Right lobe of liver (tissue), 6 donors: ENCODE results near the gene PGAP6. TPM values are rescaled to one million over a fixed set of nuclear protein-coding genes. Genes with fewer than 3 reads are reported as not detected.

ENCODE experiments used
- ATAC-seq, 4 donors: fragments of 200-7000 bp; cut with Tn5 transposase; one replicate each; pipeline ENCODE4 v1.9.1; 2020; ENCODE audit warnings: mild to moderate bottlenecking in 4 of 4, moderate library complexity in 4 of 4
- DNase-seq, 3 donors: peaks; one replicate each; pipeline ENCODE4 v3.0.0-alpha.2; 2020
- H3K27ac ChIP-seq, 3 donors: fragments of 200-600 bp; one replicate each; pipeline ENCODE4 v1.8.0; 2022
- H3K27me3 ChIP-seq, 2 donors: fragments of 200-600 bp; one replicate each; pipeline ENCODE4 v1.8.0; 2022
- H3K36me3 ChIP-seq, 4 donors: fragments of 200-600 bp; sonication (generic) in 1 of 4; one replicate each; pipeline versions ENCODE4 v1.5.1 to v1.8.0; 2017 to 2022; ENCODE audit warnings: control low read depth in 1 of 4
- H3K4me1 ChIP-seq, 4 donors: fragments of 200-600 bp; sonication (generic) in 1 of 4; one replicate each; pipeline versions ENCODE4 v1.5.1 to v1.8.0; 2017 to 2022; ENCODE audit warnings: control low read depth in 1 of 4
- H3K4me3 ChIP-seq, 3 donors: fragments of 200-600 bp; one replicate each; pipeline ENCODE4 v1.8.0; 2022
- H3K9me3 ChIP-seq, 4 donors: fragments of 200-600 bp; sonication (generic) in 1 of 4; one replicate each; pipeline versions ENCODE4 v1.5.1 to v1.8.0; 2017 to 2022; ENCODE audit warnings: control low read depth in 1 of 4
- CTCF ChIP-seq, 4 donors: fragments of 200-600 bp in 3 of 4; fragments of 450-650 bp in 1 of 4; IDR thresholded peaks; one replicate each; pipeline versions ENCODE4 v1.5.1 to v1.8.0; 2016 to 2022; ENCODE audit warnings: antibody characterized with exemption in 4 of 4, mild to moderate bottlenecking in 2 of 4
- POLR2A ChIP-seq: fragments of 450-650 bp; IDR thresholded peaks from one replicate; pipeline ENCODE4 v1.6.1; 2017; ENCODE audit warnings: antibody characterized with exemption, mild to moderate bottlenecking
- WGBS: methylation state at CpG from one replicate; pipeline ENCODE4 v1.1.6; 2018; ENCODE audit warnings: low coverage, low lambda C conversion rate; ENCODE audit not compliant: insufficient coverage; ENCODE audit errors: missing lambda C conversion rate; 5-methylcytosine and 5-hydroxymethylcytosine counted together
- intact Hi-C, 2 donors: fragments of 100-400 bp; cut with DNase I; formaldehyde crosslinking; loops; one replicate each; pipeline versions ENCODE4 v1.11.2 to v1.14.1; 2022
- total RNA-seq, 6 experiments: library from RNA; depleted of rRNA in 2 of 6; stranded (reverse); fragments of >200 nt in 2 of 6; fragmentation: NEBNext Ultra II Directional in 3 of 6; extraction: Animal tissue kit (Norgen Biotek cat#: 25700) in 3 of 6; gene quantifications; one replicate each; pipeline versions ENCODE4 v1.1.0 to v1.2.4, GENCODE V29; 2016 to 2023
- donor health status: DM: no; HTN: yes; CAD: no.
- donor health status: DM: no; HTN: no; CAD: no.
- donor health status: DM: no; HTN: no; CAD: no.
- donor health status: DM: no; HTN: yes; CAD: no.
- donor health status: DM: no; HTN: yes; CAD: no.

Gene PGAP6
- total RNA-seq, 6 experiments from 2014 or later: 24.3 to 44.6 (median 28.0) TPM

- TF ChIP-seq POLR2A (no peak), CTCF (IDR thresholded peaks at IDR 0.05) (no peak)
- no peaks in the 10 kb centered on the region for H3K36me3 ChIP-seq
- no peak overlapping the region for H3K27ac ChIP-seq
- H3K9me3 ChIP-seq: no peaks in the 10 kb centered on the region
- no peaks in the 10 kb centered on the region for H3K27me3 ChIP-seq
- ATAC-seq (no peak), DNase-seq (no peak)
- peaks cover 0 to 27% (median 13%) of the 10 kb centered on the region in 4 donors for H3K4me1 ChIP-seq
- WGBS: 81% methylated on average over 2 of the region's 2 CpGs
- H3K4me3 ChIP-seq: no peak overlapping the region
- intact Hi-C loops: no loop called here
Measured at GRCh38 chr16:330741-331140, 51.0 kb downstream of the PGAP6 start.

GRCh38 chr16:325375-326145, 56.2 kb downstream of the PGAP6 start:
- intact Hi-C loops: no loop called here
- no peak overlapping the region for H3K27ac ChIP-seq
- no peak for DNase-seq
- no peak for ATAC-seq
- H3K9me3 ChIP-seq: no peaks in the 10 kb centered on the region
- no peaks in the 10 kb centered on the region for H3K27me3 ChIP-seq
- TF ChIP-seq POLR2A: no peak
- no peak for TF ChIP-seq CTCF (IDR thresholded peaks at IDR 0.05)
- H3K4me1 ChIP-seq: peaks cover 0 to 21% (median 10%) of the 10 kb centered on the region in 4 donors
- no peaks in the 10 kb centered on the region for H3K36me3 ChIP-seq
- WGBS: 69% methylated on average over 10 of the region's 28 CpGs
- H3K4me3 ChIP-seq: no peak overlapping the region

GRCh38 chr16:324451-325334, 57.1 kb downstream of the PGAP6 start:
- intact Hi-C loops: no loop called here
- H3K9me3 ChIP-seq: no peaks in the 10 kb centered on the region
- no peak for ATAC-seq
- TF ChIP-seq CTCF (IDR thresholded peaks at IDR 0.05) (no peak), POLR2A (no peak)
- peaks cover 0 to 19% (median 10%) of the 10 kb centered on the region in 4 donors for H3K4me1 ChIP-seq
- no peak overlapping the region for H3K4me3 ChIP-seq
- H3K36me3 ChIP-seq: no peaks in the 10 kb centered on the region
- H3K27ac ChIP-seq: no peak overlapping the region
- no peaks in the 10 kb centered on the region for H3K27me3 ChIP-seq
- WGBS: 0% methylated on average over 1 of the region's 55 CpGs
- DNase-seq: no peak

- Histone ChIP-seq H3K27ac (no peak overlapping the region), H3K9me3 (no peaks in the 10 kb centered on the region), H3K36me3 (no peaks in the 10 kb centered on the region), H3K4me1 (peaks cover 0 to 19% (median 10%) of the 10 kb centered on the region in 4 donors), H3K4me3 (no peak overlapping the region), H3K27me3 (no peaks in the 10 kb centered on the region)
- DNase-seq (no peak), ATAC-seq (no peak)
- WGBS: 0% methylated on average over 1 of the region's 17 CpGs
- intact Hi-C loops: no loop called here
- no peak for TF ChIP-seq CTCF (IDR thresholded peaks at IDR 0.05)
Measured at GRCh38 chr16:324201-324450, 57.7 kb downstream of the PGAP6 start.
